HEK293 (cell line): Measurements from ENCODE around the gene RSPO4.

Experiments used
- CTCF ChIA-PET: fragments of 350-600 bp; formaldehyde crosslinking; extraction: SDS; loops from one replicate; lab custom pipeline; 2021; ENCODE audit warnings: antibody characterized with exemption; lab: Yijun Ruan, JAX
- POLR2A ChIA-PET: fragments of 300-600 bp; formaldehyde crosslinking; extraction: SDS; loops from one replicate; lab custom pipeline; 2020; ENCODE audit warnings: antibody characterized with exemption, inconsistent platforms; lab: Yijun Ruan, JAX
- H3K27ac ChIP-seq: fragments of 200-500 bp; sonication (Bioruptor generic); 2 replicates; pipeline ENCODE4 v1.5.1; 2014; ENCODE audit warnings: low read depth, low read length, control low read depth, inconsistent platforms; ENCODE audit errors: extremely low read depth
- H3K36me3 ChIP-seq, 2 experiments: fragments of 200-500 bp in 1 of 2; sonication (Bioruptor generic) in 1 of 2; 1 replicate in 1 of 2; 2 replicates in 1 of 2; pipeline ENCODE4 v1.5.1; 2014 to 2017; ENCODE audit warnings: inconsistent platforms in 2 of 2, low read length in 2 of 2; ENCODE audit not compliant: control insufficient read depth in 2 of 2, insufficient read depth in 1 of 2
- H3K4me1 ChIP-seq: fragments of 200-500 bp; sonication (Bioruptor generic); 2 replicates; pipeline ENCODE4 v1.5.1; 2014; ENCODE audit warnings: mild to moderate bottlenecking, low read length, inconsistent platforms; ENCODE audit not compliant: control insufficient read depth, insufficient read depth
- H3K4me3 ChIP-seq: 2 replicates; pipeline ENCODE4 v1.5.1; 2011; ENCODE audit warnings: low read depth, mild to moderate bottlenecking, control low read depth, low read length, moderate library complexity
- H3K9me3 ChIP-seq: fragments of 200-500 bp; sonication (Bioruptor generic); 2 replicates; pipeline ENCODE4 v1.5.1; 2014; ENCODE audit warnings: low read depth, low read length, inconsistent platforms; ENCODE audit not compliant: control insufficient read depth, insufficient read depth
- EGR2 ChIP-seq: fragments of 450-650 bp; formaldehyde crosslinking; IDR thresholded peaks from 2 replicates; pipeline ENCODE4 v1.5.1; 2016; ENCODE audit warnings: low read depth, missing biosample characterization, missing genetic modification characterization
- GLI4 ChIP-seq: fragments of 450-650 bp; formaldehyde crosslinking; IDR thresholded peaks from 2 replicates; pipeline ENCODE4 v1.5.1; 2016; ENCODE audit warnings: missing biosample characterization, missing genetic modification characterization
- GLIS1 ChIP-seq: fragments of 450-650 bp; formaldehyde crosslinking; IDR thresholded peaks from 2 replicates; pipeline ENCODE4 v1.5.1; 2016; ENCODE audit warnings: missing biosample characterization, missing genetic modification characterization
- HOXA7 ChIP-seq: sonication (generic); formaldehyde crosslinking; IDR thresholded peaks from 2 replicates; pipeline ENCODE4 v1.8.1; 2022; ENCODE audit warnings: missing genetic modification reagents, borderline replicate concordance
- MYNN ChIP-seq: fragments of 450-650 bp; formaldehyde crosslinking; IDR thresholded peaks from 2 replicates; pipeline ENCODE4 v1.5.1; 2016; ENCODE audit warnings: missing biosample characterization, missing genetic modification characterization, borderline replicate concordance
- SETDB1 ChIP-seq: IDR thresholded peaks from one replicate; pipeline ENCODE4 v1.6.1; 2017; ENCODE audit warnings: mild to moderate bottlenecking, low read length, moderate library complexity, mixed read lengths; ENCODE audit not compliant: insufficient read length
- ZFP69B ChIP-seq: fragments of 450-650 bp; formaldehyde crosslinking; IDR thresholded peaks from 2 replicates; pipeline ENCODE4 v1.5.1; 2016; ENCODE audit warnings: missing biosample characterization, missing genetic modification characterization
- ZIC2 ChIP-seq: fragments of 450-650 bp; formaldehyde crosslinking; IDR thresholded peaks from 2 replicates; pipeline ENCODE4 v1.5.1; 2016; ENCODE audit warnings: missing biosample characterization, missing genetic modification characterization
- ZNF169 ChIP-seq: fragments of 450-650 bp; formaldehyde crosslinking; IDR thresholded peaks from 2 replicates; pipeline ENCODE4 v1.5.1; 2016; ENCODE audit warnings: missing biosample characterization, missing genetic modification characterization
- ZNF423 ChIP-seq: fragments of 450-650 bp; formaldehyde crosslinking; IDR thresholded peaks from 2 replicates; pipeline ENCODE4 v1.5.1; 2016; ENCODE audit warnings: missing biosample characterization, missing genetic modification characterization
- ZNF48 ChIP-seq: fragments of 450-650 bp; formaldehyde crosslinking; IDR thresholded peaks from 2 replicates; pipeline ENCODE4 v1.5.1; 2016; ENCODE audit warnings: missing biosample characterization, missing genetic modification characterization
- TF ChIP-seq, protein P1 (sequence below): fragments of 450-650 bp; formaldehyde crosslinking; IDR thresholded peaks from 2 replicates; pipeline ENCODE4 v1.5.1; 2016; ENCODE audit warnings: missing biosample characterization, missing genetic modification characterization
- TF ChIP-seq, protein P2 (sequence below): fragments of 450-650 bp; formaldehyde crosslinking; IDR thresholded peaks from 2 replicates; pipeline ENCODE4 v1.5.1; 2016; ENCODE audit warnings: missing biosample characterization, missing genetic modification characterization, borderline replicate concordance
- TF ChIP-seq, protein P3 (sequence below): fragments of 450-650 bp; IDR thresholded peaks from 2 replicates; pipeline ENCODE4 v1.5.1; 2018; ENCODE audit warnings: missing biosample characterization, mild to moderate bottlenecking, missing genetic modification characterization
- TF ChIP-seq, protein P4 (sequence below): fragments of 450-650 bp; formaldehyde crosslinking; IDR thresholded peaks from 2 replicates; pipeline ENCODE4; 2016; ENCODE audit warnings: missing biosample characterization, missing genetic modification characterization
- TF ChIP-seq, protein P5 (sequence below): fragments of 450-650 bp; formaldehyde crosslinking; IDR thresholded peaks from 2 replicates; pipeline ENCODE4 v1.5.1; 2016; ENCODE audit warnings: missing biosample characterization, missing genetic modification characterization

RSPO4 gene

DNA sequence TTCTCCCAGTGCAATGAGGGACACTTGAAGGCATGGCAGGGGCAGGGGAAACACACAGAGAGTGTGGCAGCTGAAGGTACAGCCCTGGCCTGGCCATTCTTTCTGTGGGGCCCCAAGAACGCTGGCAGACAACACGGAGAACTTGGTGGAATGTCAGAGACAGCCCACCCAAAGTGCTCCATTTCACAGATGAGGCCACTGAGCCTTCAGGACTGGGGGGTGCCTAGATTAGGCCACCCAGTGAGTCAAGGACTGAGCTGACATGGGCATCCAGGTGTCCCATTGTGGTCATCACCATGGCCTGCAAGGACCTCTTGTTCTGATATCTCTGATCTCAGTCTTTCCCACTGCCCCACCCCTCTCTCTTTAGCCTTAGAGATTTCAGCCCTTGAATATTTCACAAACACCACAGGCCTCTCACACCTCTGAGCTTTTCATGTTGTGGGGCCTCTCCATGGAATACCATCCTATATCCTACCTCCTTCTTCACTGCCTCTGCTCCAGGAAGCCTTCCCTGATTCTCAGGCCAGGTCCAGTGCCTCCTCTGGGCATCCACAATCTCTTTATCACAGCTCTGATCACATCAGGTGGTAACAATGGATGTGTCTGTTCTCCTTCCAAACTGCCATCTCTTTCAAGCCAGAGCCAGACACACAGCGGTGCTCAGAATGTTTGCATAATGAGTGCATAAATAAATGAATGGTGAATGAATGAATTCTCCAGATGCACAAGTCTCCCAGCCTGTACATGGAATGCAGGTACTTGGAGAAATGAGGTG, 2.0 kb upstream of the RSPO4 start:
- H3K36me3 ChIP-seq = no peaks in the 10 kb centered on the region
- TF ChIP-seq GLIS1 (tag by site-specific recombination) (no peak), ZIC2 (no peak), ZFP69B (tag by site-specific recombination) (no peak), EGR2 (no peak), ZNF48 (tag by site-specific recombination) (no peak), ZNF169 (tag by site-specific recombination) (no peak), MYNN (no peak), SETDB1 (no peak), GLI4 (tag by site-specific recombination) (no peak), ZNF423 (no peak), HOXA7 (CRISPR knock-in tag) (no peak)
- TF ChIP-seq, protein P1, sequence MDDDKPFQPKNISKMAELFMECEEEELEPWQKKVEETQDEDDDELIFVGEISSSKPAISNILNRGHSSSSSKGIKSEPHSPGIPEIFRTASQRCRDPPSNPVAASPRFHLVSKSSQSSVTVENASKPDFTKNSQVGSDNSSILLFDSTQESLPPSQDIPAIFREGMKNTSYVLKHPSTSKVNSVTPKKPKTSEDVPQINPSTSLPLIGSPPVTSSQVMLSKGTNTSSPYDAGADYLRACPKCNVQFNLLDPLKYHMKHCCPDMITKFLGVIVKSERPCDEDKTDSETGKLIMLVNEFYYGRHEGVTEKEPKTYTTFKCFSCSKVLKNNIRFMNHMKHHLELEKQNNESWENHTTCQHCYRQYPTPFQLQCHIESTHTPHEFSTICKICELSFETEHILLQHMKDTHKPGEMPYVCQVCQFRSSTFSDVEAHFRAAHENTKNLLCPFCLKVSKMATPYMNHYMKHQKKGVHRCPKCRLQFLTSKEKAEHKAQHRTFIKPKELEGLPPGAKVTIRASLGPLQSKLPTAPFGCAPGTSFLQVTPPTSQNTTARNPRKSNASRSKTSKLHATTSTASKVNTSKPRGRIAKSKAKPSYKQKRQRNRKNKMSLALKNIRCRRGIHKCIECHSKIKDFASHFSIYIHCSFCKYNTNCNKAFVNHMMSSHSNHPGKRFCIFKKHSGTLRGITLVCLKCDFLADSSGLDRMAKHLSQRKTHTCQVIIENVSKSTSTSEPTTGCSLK = no peak
- TF ChIP-seq, protein P2, sequence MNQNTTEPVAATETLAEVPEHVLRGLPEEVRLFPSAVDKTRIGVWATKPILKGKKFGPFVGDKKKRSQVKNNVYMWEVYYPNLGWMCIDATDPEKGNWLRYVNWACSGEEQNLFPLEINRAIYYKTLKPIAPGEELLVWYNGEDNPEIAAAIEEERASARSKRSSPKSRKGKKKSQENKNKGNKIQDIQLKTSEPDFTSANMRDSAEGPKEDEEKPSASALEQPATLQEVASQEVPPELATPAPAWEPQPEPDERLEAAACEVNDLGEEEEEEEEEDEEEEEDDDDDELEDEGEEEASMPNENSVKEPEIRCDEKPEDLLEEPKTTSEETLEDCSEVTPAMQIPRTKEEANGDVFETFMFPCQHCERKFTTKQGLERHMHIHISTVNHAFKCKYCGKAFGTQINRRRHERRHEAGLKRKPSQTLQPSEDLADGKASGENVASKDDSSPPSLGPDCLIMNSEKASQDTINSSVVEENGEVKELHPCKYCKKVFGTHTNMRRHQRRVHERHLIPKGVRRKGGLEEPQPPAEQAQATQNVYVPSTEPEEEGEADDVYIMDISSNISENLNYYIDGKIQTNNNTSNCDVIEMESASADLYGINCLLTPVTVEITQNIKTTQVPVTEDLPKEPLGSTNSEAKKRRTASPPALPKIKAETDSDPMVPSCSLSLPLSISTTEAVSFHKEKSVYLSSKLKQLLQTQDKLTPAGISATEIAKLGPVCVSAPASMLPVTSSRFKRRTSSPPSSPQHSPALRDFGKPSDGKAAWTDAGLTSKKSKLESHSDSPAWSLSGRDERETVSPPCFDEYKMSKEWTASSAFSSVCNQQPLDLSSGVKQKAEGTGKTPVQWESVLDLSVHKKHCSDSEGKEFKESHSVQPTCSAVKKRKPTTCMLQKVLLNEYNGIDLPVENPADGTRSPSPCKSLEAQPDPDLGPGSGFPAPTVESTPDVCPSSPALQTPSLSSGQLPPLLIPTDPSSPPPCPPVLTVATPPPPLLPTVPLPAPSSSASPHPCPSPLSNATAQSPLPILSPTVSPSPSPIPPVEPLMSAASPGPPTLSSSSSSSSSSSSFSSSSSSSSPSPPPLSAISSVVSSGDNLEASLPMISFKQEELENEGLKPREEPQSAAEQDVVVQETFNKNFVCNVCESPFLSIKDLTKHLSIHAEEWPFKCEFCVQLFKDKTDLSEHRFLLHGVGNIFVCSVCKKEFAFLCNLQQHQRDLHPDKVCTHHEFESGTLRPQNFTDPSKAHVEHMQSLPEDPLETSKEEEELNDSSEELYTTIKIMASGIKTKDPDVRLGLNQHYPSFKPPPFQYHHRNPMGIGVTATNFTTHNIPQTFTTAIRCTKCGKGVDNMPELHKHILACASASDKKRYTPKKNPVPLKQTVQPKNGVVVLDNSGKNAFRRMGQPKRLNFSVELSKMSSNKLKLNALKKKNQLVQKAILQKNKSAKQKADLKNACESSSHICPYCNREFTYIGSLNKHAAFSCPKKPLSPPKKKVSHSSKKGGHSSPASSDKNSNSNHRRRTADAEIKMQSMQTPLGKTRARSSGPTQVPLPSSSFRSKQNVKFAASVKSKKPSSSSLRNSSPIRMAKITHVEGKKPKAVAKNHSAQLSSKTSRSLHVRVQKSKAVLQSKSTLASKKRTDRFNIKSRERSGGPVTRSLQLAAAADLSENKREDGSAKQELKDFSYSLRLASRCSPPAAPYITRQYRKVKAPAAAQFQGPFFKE (tag by site-specific recombination) = no peak
- TF ChIP-seq, protein P3, sequence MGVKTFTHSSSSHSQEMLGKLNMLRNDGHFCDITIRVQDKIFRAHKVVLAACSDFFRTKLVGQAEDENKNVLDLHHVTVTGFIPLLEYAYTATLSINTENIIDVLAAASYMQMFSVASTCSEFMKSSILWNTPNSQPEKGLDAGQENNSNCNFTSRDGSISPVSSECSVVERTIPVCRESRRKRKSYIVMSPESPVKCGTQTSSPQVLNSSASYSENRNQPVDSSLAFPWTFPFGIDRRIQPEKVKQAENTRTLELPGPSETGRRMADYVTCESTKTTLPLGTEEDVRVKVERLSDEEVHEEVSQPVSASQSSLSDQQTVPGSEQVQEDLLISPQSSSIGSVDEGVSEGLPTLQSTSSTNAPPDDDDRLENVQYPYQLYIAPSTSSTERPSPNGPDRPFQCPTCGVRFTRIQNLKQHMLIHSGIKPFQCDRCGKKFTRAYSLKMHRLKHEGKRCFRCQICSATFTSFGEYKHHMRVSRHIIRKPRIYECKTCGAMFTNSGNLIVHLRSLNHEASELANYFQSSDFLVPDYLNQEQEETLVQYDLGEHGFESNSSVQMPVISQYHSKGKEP (tag by site-specific recombination) = no peak
- TF ChIP-seq, protein P4, sequence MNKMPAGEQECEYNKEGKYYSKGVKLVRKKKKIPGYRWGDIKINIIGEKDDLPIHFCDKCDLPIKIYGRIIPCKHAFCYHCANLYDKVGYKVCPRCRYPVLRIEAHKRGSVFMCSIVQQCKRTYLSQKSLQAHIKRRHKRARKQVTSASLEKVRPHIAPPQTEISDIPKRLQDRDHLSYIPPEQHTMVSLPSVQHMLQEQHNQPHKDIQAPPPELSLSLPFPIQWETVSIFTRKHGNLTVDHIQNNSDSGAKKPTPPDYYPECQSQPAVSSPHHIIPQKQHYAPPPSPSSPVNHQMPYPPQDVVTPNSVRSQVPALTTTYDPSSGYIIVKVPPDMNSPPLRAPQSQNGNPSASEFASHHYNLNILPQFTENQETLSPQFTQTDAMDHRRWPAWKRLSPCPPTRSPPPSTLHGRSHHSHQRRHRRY (tag by site-specific recombination) = no peak
- TF ChIP-seq, protein P5, sequence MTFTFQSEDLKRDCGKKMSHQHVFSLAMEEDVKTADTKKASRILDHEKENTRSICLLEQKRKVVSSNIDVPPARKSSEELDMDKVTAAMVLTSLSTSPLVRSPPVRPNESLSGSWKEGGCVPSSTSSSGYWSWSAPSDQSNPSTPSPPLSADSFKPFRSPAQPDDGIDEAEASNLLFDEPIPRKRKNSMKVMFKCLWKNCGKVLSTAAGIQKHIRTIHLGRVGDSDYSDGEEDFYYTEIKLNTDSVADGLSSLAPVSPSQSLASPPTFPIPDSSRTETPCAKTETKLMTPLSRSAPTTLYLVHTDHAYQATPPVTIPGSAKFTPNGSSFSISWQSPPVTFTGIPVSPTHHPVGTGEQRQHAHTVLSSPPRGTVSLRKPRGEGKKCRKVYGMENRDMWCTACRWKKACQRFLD (tag by site-specific recombination) = no peak
- TF ChIP-seq, all 188 proteins: peak for 0
- no peak overlapping the region for H3K4me3 ChIP-seq
- no peak overlapping the region for H3K27ac ChIP-seq
- ChIA-PET POLR2A (interaction anchor here (1.4 kb wide), 1 partner anchor 16 kb away, joined by 3 read pairs; no protein-coding TSS in a partner anchor), CTCF (interaction anchor here (0.6 kb wide), 2 partner anchors 31 to 87 kb away, joined by 3 read pairs; no protein-coding TSS in a partner anchor)
- no peaks in the 10 kb centered on the region for H3K9me3 ChIP-seq
- H3K4me1 ChIP-seq = no peaks in the 10 kb centered on the region
